GM12891 (cell line): ENCODE data around the gene GDF10.

ENCODE experiments used
- DNase-seq: peaks from one replicate; pipeline ENCODE4 v3.0.0; 2011; ENCODE audit warnings: low spot score; ENCODE audit not compliant: insufficient read length
- FAIRE-seq: peaks from 2 replicates; lab custom pipeline; 2011; peaks lifted over from hg19 to GRCh38; lab: Jason Lieb, UNC
- PAX5 ChIP-seq: IDR thresholded peaks from 2 replicates; pipeline ENCODE4 v1.6.1; 2011; ENCODE audit warnings: low read length, moderate library complexity, mild to moderate bottlenecking; ENCODE audit not compliant: insufficient read depth, severe bottlenecking
- POLR2A ChIP-seq: IDR thresholded peaks from 2 replicates; pipeline ENCODE4 v1.6.1; 2011; ENCODE audit warnings: low read depth, low read length, control low read depth
- POLR2AphosphoS5 ChIP-seq: IDR thresholded peaks from 2 replicates; pipeline ENCODE4 v1.6.1; 2011; ENCODE audit warnings: low read depth, low read length, control low read depth
- POU2F2 ChIP-seq: IDR thresholded peaks from 2 replicates; pipeline ENCODE4 v1.6.1; 2011; ENCODE audit warnings: low read depth, mild to moderate bottlenecking, control low read depth, low read length, moderate library complexity
- SPI1 ChIP-seq: IDR thresholded peaks from 2 replicates; pipeline ENCODE4 v1.6.1; 2011; ENCODE audit warnings: low read depth, low read length, control low read depth
- TAF1 ChIP-seq: IDR thresholded peaks from 2 replicates; pipeline ENCODE4 v1.6.1; 2011; ENCODE audit warnings: low read depth, low read length, control low read depth

Gene GDF10

GRCh38 chr10:47321521-47322195, 21.7 kb downstream of the GDF10 start:
- FAIRE-seq, result no peak
- TF ChIP-seq TAF1, result no peak
- no peak for TF ChIP-seq POLR2A
- no peak for TF ChIP-seq PAX5
- TF ChIP-seq SPI1, result no peak

DNA sequence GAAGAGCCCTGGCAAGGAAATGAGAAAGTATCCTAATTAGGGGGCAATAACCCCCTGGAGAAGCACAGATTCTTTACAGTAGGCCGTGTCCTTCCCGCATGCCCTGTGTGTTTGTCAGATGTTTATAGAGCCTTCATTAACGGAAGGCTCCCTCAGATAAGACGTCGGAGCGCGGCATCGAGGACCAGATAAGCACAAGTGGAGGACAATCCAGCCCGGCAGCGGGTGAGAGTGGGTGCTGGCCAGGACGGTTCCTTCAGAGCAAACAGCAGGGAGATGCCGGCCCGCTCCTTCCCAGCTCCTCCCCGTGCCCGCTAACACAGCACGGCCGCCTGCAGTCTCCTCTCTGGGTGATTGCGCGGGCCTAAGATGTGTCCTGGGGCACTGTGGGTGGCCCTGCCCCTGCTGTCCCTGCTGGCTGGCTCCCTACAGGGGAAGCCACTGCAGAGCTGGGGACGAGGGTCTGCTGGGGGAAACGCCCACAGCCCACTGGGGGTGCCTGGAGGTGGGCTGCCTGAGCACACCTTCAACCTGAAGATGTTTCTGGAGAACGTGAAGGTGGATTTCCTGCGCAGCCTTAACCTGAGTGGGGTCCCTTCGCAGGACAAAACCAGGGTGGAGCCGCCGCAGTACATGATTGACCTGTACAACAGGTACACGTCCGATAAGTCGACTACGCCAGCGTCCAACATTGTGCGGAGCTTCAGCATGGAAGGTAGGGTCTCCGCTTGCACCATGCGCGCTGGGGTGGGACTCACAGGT, 22.5 kb downstream of the GDF10 start, which contains the start of gene GDF2:
Gene GDF2 (plus strand): TSS at position 155 of the 762 bp plus-strand sequence. CDS start 215 bp downstream, at position 370.
- FAIRE-seq, result no peak
- DNase-seq, result no peak
- TF ChIP-seq POLR2AphosphoS5, result no peak

More at GRCh38 chr10:47321521-47322195, 21.7 kb downstream of the GDF10 start:
- no peak for DNase-seq

DNA sequence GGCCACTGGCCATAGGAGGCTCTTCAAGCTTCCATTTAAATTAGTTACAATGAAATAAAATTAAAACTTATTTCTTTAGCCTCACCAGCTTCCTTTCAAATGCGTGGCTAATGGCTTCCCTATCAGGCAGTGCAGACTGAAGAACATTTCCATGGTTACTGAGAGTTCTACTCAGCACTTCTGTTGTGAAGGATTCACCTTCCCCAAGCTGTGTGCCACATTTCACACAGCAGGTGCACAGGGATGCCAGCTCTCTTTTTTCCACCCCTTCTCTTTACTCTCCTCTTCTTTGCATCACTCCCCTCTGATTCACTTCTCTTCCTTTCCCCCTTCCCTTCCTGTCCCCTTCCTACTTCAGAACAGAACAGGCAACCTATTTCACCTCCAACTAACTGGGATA, 23.1 kb downstream of the GDF10 start:
- FAIRE-seq (no peak), DNase-seq (no peak)
- no peak for TF ChIP-seq POLR2A

DNA sequence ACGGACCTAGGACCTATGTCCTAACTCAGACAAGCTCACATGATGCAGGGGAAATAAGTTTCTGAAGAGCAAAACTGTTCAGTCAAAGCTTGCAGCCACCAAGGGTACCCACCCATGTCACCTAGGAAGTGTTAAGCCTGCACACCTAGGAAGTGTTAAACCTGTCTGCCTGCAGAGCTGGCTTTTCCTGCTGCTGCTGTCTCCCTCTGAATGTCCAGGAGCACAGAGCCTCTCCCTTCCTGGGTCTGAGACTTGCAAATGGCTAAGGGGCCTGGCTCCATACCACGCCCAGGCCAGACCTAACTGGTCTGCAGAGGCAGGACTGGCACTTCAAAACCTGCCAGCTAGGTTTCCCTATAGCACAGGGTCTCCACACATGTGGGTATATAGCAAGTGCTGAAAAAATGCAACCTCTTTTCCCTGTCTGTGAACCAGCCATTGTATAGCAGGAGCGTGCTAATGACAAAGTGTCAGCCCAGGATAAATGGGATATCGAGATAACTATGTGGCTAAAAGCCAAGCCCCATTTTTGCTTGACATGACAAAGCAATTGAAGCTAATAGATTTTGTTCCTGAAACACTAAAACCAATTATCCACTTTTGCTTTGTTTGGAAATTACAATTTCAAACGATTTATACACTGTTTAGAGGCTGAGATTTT, 23.8 kb downstream of the GDF10 start:
- DNase-seq (no peak), FAIRE-seq (no peak)
- no peak for TF ChIP-seq PAX5
- no peak for TF ChIP-seq POU2F2
- TF ChIP-seq POLR2A, result no peak
- TF ChIP-seq SPI1, result no peak

GRCh38 chr10:47325303-47326291, 25.6 kb downstream of the GDF10 start:
- TF ChIP-seq POLR2AphosphoS5, result no peak
- FAIRE-seq (no peak), DNase-seq (no peak)

DNA sequence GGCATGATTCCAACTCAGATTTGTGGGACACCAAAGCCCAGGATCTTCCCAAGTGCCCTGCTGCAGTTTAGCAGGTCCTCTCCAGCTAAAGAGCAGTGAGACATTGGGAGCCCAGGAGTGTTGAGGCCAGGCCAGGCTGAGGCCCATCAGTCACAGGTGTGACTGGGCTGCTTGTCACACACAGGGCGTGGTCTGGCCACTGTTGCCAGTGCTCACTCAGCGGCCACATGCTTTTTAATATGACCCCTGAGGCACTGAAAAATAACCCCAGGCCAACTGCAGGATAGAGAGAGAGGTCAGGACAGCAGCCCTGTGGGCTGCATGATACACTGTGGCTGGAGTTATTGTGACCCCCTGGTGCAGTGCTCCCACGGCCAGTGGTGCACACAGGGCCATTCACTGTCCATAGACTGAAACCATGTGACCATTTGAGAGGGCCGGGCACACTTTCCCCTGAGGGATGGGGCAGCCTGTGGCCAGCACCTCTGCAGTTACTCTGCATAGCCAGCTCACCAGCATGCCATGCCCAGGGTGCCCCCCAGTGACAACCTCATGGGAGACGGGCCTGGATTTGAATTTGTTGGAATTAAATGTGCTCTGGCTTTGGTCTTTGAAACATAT, 26.4 kb downstream of the GDF10 start:
- FAIRE-seq (no peak), DNase-seq (no peak)
- TF ChIP-seq PAX5 (no peak), POLR2A (no peak), POU2F2 (no peak), TAF1 (no peak), POLR2AphosphoS5 (no peak), SPI1 (no peak)

DNA sequence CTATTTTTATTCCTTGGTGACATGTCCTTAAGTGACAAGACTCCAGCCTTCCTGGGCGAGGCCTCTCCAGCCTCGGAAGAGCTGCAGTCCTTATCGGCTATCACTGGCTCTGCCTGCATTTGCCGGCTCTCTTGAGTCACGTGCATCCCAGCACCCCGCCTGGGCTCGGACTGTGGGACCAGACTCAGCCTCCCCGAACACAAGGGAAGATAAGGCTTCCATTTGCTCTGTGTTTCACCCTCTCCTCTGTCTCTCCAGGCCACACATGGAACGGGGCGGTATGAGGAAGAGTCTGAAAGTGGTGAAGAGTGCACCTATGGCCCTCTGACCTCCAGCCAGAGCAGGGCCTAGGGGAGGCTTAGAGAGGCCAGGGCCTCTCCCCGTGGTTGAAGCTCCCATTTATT, 26.9 kb downstream of the GDF10 start:
- DNase-seq (no peak), FAIRE-seq (no peak)
- TF ChIP-seq SPI1 (no peak), PAX5 (no peak), POLR2A (no peak), POU2F2 (no peak), TAF1 (no peak), POLR2AphosphoS5 (no peak)

- FAIRE-seq (no peak), DNase-seq (no peak)
- TF ChIP-seq POLR2AphosphoS5, result no peak
- TF ChIP-seq TAF1, result no peak
- TF ChIP-seq POLR2A, result no peak
- TF ChIP-seq SPI1, result no peak
- no peak for TF ChIP-seq POU2F2
- no peak for TF ChIP-seq PAX5
These were observed 29.9 kb downstream of the GDF10 start for GRCh38 chr10:47329855-47330254.

DNA sequence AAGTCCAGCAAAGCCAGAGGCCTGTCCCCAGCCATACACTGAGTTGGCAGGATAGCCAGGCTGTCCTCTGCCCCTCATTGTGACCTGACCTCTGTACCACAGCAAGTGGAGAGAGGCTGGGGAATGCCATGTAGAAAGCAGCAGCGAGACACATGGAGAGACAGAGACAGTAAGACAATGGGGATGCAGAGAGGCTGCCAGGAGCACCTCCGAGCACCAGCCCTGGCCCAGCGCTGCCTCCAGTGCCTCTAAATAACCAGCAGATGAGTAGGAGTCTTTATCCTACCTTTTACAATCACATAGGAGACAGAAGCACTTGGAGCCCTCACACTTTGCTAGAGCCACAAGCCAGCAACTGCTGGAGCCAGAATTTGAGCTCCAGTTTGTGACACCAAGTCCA, 30.4 kb downstream of the GDF10 start:
- TF ChIP-seq POU2F2 (no peak), PAX5 (no peak), TAF1 (no peak), POLR2AphosphoS5 (no peak), POLR2A (no peak), SPI1 (no peak)
- DNase-seq (no peak), FAIRE-seq (no peak)

DNA sequence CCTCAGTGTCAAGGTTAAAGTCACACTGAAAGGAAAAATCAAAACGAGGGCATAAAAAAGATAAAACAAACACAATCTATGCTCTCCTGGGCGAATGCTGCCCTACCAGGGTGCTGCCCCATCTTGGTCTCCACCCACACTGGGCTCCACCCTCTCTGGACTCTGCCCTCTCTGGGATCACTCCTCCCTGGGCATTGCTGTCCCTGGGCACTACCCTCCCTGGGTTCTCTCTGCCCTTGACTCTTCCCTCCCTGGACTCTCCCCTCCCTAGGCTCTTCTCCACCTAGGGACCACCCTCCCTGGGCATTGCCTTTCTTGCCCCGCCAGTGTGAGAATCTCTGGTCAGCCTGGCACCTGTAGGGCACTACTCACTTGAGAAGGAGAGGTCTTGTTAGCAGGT, 30.8 kb downstream of the GDF10 start:
- no peak for DNase-seq
- no peak for FAIRE-seq
- no peak for TF ChIP-seq POLR2A
- no peak for TF ChIP-seq POLR2AphosphoS5
- TF ChIP-seq TAF1, result no peak
- TF ChIP-seq PAX5, result no peak
- TF ChIP-seq SPI1, result no peak
- TF ChIP-seq POU2F2, result no peak
